ENCODE results near the gene PARP1.

Gene PARP1

GRCh38 chr1:226405411-226405988 is 2.4 kb downstream of the PARP1 start:
- DNase-seq (ENCODE audit: low spot score), result no peak

- no peak for DNase-seq (ENCODE audit: low spot score)
Observed at GRCh38 chr1:226404904-226405222, 3.0 kb downstream of the PARP1 start.

- DNase-seq (ENCODE audit: low spot score), result no peak
Observed at GRCh38 chr1:226404063-226404903, 3.6 kb downstream of the PARP1 start.

- DNase-seq (ENCODE audit: low spot score), result no peak
Observed at GRCh38 chr1:226403201-226404034, 4.5 kb downstream of the PARP1 start.

GRCh38 chr1:226402739-226403165 is 5.1 kb downstream of the PARP1 start:
- DNase-seq (ENCODE audit: low spot score), result no peak

- DNase-seq (ENCODE audit: low spot score), result no peak
Observed at GRCh38 chr1:226401355-226402303, 6.3 kb downstream of the PARP1 start.

- DNase-seq (ENCODE audit: low spot score), result no peak
Observed at GRCh38 chr1:226400519-226401354, 7.2 kb downstream of the PARP1 start.

GRCh38 chr1:226397955-226398636 is 9.8 kb downstream of the PARP1 start:
- DNase-seq (ENCODE audit: low spot score), result no peak

GRCh38 chr1:226397011-226397926 is 10.6 kb downstream of the PARP1 start:
- DNase-seq (ENCODE audit: low spot score), result no peak

- no peak for DNase-seq (ENCODE audit: low spot score)
Observed at GRCh38 chr1:226395753-226396152, 12.1 kb downstream of the PARP1 start.

GRCh38 chr1:226394462-226394861 is 13.4 kb downstream of the PARP1 start:
- no peak for DNase-seq (ENCODE audit: low spot score)

- no peak for DNase-seq (ENCODE audit: low spot score)
Observed at GRCh38 chr1:226390681-226391080, 17.2 kb downstream of the PARP1 start.

- no peak for DNase-seq (ENCODE audit: low spot score)
Observed at GRCh38 chr1:226388131-226388530, 19.8 kb downstream of the PARP1 start.

- no peak for DNase-seq (ENCODE audit: low spot score)
Observed at GRCh38 chr1:226384717-226385116, 23.2 kb downstream of the PARP1 start.

GRCh38 chr1:226384040-226384439 is 23.9 kb downstream of the PARP1 start:
- no peak for DNase-seq (ENCODE audit: low spot score)

GRCh38 chr1:226382030-226382429 is 25.9 kb downstream of the PARP1 start:
- no peak for DNase-seq (ENCODE audit: low spot score)

GRCh38 chr1:226381226-226381998 is 26.5 kb downstream of the PARP1 start:
- no peak for DNase-seq (ENCODE audit: low spot score)

- no peak for DNase-seq (ENCODE audit: low spot score)
Observed at GRCh38 chr1:226378071-226378470, 29.8 kb downstream of the PARP1 start.

Measured in left forelimb (tissue), 1 donor.